B cell (primary cell): ENCODE results near the gene ANTXR1.

Source experiments
- EZH2 ChIP-seq: IDR thresholded peaks from 2 replicates; pipeline ENCODE4 v1.6.1; 2012; ENCODE audit warnings: borderline replicate concordance, low read depth, mild to moderate bottlenecking, moderate library complexity, low read length; ENCODE audit not compliant: insufficient read depth, poor library complexity, severe bottlenecking
- TF ChIP-seq, protein P1 (sequence below): fragments of 200-600 bp; IDR thresholded peaks from one replicate; pipeline ENCODE4 v1.8.0; 2022; ENCODE audit warnings: antibody characterized with exemption, mild to moderate bottlenecking

GRCh38 chr2:69156624-69157023 lies 143.6 kb downstream of the ANTXR1 start:
- TF ChIP-seq, protein P1, sequence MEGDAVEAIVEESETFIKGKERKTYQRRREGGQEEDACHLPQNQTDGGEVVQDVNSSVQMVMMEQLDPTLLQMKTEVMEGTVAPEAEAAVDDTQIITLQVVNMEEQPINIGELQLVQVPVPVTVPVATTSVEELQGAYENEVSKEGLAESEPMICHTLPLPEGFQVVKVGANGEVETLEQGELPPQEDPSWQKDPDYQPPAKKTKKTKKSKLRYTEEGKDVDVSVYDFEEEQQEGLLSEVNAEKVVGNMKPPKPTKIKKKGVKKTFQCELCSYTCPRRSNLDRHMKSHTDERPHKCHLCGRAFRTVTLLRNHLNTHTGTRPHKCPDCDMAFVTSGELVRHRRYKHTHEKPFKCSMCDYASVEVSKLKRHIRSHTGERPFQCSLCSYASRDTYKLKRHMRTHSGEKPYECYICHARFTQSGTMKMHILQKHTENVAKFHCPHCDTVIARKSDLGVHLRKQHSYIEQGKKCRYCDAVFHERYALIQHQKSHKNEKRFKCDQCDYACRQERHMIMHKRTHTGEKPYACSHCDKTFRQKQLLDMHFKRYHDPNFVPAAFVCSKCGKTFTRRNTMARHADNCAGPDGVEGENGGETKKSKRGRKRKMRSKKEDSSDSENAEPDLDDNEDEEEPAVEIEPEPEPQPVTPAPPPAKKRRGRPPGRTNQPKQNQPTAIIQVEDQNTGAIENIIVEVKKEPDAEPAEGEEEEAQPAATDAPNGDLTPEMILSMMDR: no peak
- no peak for TF ChIP-seq EZH2
